Measurements from ENCODE around the gene GRAMD1A.
"Not testable (repeated sequence)": the region's sequence is repeated elsewhere in the genome, so short reads cannot be mapped to it uniquely, and the experiment has no call there.

Gene GRAMD1A

DNA sequence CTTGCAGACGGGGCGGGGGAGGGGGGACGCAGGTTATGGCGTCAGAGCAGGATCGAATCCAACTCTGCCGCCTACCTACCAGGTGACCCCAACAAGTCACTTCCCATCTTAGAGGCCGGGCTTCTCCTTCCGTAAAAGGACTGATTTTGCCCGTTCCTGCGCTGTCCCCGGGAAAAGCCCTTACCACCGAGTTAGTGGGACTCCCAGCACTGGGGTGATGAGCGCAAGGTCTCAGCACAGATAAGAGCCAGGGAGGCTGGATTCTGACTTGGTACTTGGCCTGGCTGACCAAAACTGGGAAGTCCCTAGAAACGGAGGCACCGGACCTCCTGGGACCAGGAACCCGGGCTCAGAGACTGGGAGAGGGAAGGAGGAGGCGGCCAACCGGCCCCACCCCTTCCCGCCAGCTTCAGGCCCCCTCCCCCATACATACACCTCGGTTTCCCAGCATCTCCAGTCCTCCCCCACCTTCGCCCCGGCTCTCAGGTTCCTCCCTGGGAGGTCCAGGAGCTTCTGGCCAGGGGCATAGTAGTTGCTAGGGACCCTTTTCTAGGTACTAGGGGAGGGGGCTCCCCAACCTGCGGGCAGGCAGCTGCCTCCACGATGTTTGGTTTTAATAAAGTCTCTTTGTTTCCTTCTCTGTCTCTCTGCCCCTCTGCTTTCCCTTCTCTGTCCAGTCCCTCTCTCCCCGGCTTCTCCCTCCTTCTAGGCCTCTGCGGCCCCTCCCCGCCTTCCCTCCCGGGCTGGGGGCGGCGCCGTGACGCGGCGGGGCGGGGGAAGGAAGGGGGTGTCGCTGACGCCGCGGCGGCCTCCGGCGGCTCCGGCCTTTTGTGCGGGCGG, at the start of gene GRAMD1A:
GRAMD1A (plus strand) TSS at position 826 of the 840 bp plus-strand sequence. CDS start 156 bp downstream, outside the sequence.
- DNase-seq (ENCODE audit: low read depth, low spot score) = peak; percentile 38

DNA sequence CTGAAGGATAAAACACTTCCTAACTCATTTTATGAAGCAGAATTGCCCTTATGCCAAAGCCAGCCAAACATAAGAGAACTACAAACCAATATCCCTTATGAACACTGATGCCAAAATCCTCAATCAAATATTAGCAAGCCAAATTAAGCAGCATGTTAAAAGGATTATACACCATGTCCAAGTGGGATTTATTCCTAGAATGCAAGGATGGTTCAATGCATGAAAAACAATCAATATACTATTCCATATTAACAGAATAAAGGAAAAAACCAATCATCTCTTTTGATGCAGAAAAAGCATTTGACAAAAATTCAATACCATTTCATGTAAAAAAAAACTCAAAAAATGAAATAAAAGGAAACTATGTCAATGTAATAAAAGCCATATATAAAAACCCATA, 47.0 kb upstream of the GRAMD1A start:
- DNase-seq (ENCODE audit: low read depth, low spot score) = no peak

- no peak for DNase-seq (ENCODE audit: low read depth, low spot score)
Observed at GRCh38 chr19:34957830-34958751, 42.0 kb upstream of the GRAMD1A start.

DNA sequence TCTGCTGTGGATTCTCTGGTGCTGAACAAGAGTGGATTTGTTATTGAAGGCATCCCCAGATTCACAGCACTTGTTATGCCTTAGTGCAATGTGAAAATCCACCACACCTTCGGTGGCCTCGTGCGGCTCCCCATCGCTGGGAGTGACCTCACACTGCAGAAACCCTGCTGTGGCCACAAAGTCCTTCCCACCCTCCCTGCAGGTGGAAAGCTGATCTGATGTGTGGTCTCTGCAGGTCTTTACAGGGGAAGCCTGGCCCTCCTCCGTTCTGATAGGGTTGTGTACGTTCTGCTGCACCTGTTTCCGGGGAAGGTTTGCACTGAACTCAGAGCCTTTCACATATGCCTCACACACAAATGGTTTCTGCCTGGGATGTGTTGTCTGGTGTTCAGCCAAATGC, 41.1 kb upstream of the GRAMD1A start:
- no peak for DNase-seq (ENCODE audit: low read depth, low spot score)

DNA sequence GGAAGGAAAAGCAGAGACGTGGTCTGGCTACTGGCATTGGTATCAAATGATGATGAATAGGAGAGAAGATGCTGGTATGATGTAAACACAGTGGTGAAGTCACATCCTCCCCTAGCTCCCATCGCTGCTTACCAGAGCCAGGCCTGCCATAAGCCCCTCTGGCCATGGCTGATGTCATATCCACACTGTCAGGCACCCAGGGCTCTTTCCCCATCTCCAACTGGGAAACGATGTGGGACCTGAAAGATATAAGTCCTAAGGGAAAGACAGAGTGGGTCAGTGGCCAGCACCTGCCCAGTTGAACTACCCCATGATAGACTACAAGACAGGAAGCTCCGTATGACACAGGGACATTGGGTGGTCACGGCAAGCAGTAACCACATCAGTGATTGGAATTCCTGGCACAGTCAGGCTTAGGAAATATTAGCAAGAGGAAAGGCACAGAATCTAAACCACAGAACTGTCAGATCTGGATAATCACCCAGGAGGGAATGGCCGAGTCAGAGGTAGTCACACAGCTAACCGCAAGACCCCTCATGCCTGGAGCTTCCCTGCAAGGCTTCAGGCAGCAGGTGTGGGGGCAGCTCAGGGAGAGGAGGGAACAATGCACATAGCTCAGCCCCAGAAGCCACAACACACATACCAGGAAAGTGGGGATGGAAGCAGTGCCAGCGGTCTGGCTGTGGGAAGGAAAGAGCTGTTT, 39.9 kb upstream of the GRAMD1A start:
- no peak for DNase-seq (ENCODE audit: low read depth, low spot score)

GRCh38 chr19:34960940-34961679, 39.0 kb upstream of the GRAMD1A start:
- DNase-seq (ENCODE audit: low read depth, low spot score) = no peak

DNA sequence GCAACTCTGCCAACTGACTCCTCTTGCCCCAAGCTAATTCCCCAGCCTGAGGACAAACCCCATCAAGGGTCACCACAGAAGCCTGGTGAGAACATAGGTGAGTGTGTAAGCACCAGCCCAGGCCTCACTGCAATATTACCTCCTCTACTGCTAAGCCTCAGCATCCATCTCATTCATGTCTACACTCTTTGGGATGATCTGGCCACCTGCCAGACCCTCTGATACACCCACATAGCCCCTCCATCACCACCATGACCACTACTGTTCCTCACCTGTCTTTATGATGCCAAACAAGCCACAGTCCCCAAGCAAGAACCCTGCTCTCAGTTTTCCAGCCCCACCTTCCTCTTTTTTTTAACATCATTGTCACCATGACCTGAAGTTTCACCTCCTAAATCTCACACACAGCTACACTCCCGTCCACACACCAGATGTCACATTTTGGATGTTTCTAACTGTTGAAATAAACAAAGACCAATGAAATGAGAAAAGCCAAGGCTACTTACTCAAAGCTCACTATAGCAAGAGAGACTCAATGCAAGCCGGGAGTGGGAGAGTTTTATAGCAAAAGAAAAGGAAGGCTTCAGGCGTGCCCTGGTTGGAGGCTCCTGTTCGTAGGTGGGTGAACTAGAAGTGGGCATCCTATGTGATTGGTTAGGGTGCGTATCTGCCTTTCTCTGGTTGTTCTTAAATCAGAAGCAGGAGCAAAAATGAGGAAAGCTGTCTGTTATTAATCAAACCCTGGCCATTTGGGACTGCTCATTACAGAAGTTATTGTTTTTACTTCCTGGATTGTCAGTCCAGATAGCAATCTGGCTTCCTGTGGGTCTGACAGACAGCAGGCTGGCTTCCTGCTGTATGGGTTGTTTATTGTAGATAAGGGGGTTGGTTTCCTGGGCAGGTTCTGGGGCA, 38.1 kb upstream of the GRAMD1A start:
- no peak for DNase-seq (ENCODE audit: low read depth, low spot score)

DNA sequence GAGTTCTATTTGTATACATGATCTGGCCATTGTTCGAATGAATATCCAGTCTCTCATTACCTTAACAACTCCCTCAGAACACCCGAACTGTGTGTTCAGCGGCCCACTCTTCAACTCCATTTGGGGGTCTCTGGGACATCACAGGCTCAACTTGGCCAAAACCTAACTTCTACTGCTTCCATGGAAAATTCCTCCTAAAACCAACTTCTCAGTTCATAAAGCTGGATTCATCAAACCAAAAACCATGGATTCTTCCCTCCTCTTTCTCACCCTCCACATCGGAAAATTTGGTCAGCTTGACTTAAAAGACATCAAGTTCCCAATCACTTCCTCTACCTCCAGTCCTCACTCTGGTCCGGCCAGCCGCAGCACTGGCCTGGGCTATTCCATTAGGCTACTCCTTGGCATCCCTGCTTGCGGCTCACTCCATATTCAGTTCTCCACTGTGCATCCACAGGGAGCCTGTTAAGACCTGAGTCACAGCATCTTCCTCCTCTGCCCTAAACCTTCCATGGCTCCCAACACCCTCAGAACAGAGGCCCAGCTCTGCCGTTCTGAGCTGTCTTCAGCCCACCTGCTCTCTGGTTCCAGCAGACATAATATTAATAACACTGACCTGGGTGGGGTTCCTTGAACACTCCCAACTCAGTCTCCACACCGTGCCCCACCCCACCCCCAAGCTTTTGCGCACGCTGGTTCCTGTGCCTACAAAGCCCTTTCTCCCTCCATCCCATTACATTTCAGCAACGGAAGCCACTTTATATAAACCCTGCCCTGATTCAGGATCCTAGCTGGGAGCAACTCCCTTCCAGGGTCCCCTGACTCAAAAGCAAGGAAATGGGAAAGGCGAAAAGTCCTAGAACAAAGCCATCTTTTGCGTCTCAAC, 37.2 kb upstream of the GRAMD1A start:
- DNase-seq (ENCODE audit: low read depth, low spot score) = no peak

- no peak for DNase-seq (ENCODE audit: low read depth, low spot score)
Observed at GRCh38 chr19:34963573-34964406, 36.3 kb upstream of the GRAMD1A start, which contains the start of gene ZNF792. ZNF792 (minus strand) TSS chr19:34964229; CDS start chr19:34963662, 567 bp downstream.

DNA sequence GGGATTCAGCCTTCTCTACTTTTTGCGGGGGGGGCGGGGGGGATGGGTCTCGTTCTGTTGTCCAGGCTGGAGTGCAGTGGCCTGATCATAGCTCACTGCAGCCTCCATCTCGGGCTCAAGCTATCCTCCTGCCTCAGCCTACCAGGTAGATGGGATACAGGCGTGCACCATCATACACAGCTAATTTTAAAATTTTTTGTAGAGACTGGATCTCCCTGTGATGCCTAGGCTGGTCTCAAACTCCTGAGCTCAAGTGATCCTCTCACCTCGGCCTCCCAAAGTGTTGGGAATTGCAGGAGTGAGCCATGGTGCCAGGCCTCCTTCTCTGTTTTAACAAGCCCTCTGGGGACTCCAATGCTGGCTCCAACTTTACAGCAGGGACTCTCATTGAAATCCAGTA, 35.5 kb upstream of the GRAMD1A start:
- no peak for DNase-seq (ENCODE audit: low read depth, low spot score)

DNA sequence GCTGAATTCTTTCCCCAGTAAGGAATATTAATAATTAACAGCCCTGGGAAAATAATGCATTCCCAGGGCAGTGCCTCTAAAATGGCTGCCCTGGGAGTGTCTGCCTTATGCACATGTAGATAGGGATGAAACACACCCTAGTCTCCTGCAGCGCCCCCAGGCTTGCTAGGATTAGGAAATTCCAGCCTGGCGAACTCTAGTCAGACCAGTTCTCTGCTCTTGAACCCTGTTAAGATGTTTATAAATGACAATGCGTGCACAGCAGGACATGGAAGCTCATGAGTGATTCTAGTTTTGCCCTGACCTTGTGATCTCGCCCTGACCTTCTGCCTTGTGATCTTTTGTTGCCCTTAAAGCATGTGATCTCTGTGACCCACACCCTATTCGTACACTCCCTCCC, 34.6 kb upstream of the GRAMD1A start:
- not testable (repeated sequence) for DNase-seq (ENCODE audit: low read depth, low spot score)

GRCh38 chr19:34967551-34967950, 32.6 kb upstream of the GRAMD1A start:
- DNase-seq (ENCODE audit: low read depth, low spot score) = no peak

DNA sequence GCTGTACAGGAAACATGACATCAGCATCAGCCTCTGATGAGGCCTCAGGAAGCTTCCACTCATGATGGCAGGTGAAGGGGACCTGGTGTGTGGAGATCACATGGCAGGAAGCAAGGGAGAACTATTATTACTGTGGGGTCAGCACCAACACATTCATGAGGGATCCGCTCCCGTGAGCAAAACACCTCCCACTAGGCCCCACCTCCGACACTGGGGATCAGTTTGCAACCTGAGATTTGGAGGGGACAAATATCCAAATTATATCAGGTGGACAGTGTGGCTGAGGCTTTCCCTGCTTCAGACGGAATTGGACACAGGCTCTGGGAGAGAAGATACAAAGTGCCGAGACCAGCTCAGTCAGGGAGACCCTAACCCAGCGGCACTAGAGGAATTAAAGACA, 30.4 kb upstream of the GRAMD1A start:
- no peak for DNase-seq (ENCODE audit: low read depth, low spot score)

- DNase-seq (ENCODE audit: low read depth, low spot score) = not testable (repeated sequence)
Observed at GRCh38 chr19:34970185-34970780, 29.8 kb upstream of the GRAMD1A start.

DNA sequence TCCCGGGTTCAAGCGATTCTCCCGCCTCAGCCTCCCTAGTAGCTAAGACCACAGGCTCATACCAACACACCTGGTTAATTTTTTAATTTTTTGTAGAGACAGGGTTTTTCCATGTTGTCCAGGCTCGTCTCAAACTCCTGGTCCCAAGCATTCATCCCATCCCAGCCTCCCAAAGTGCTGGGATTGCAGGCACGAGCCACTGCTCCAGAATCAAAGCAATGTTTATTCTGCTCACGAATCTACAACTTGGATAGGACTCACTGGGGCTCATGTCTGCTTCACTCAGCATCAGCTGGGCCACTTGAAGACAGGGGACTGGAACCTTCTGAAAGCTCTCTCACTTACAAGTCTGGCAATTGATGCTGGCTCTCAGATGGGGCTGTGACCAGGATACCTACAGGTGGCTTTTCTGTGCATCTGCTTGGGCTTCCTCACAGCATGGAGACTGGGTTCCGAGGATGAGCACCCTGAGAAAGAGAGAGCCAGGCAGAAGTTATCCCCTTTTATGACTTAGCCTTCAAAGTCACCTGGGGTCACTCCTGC, 27.9 kb upstream of the GRAMD1A start:
- no peak for DNase-seq (ENCODE audit: low read depth, low spot score)

DNA sequence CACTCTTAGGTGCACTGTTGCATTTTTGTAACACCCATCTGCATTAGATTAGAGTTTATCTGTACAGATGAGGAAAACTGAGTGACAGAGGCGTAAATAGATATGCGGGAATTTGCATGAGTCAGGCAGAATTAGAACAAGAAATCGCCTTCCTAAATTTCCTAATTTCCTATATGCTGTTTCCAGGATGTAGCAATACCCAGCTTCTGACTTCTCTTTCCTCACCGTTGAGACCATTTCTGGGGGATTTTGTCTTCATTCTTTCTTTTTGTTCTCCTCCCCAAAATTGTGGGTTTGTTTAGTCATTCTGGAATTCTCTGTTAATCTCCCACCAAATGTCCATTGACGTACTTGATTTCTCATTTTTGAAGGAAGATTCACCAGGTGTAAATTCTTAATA, 25.5 kb upstream of the GRAMD1A start:
- no peak for DNase-seq (ENCODE audit: low read depth, low spot score)

GRCh38 chr19:34975056-34975455, 25.1 kb upstream of the GRAMD1A start:
- DNase-seq (ENCODE audit: low read depth, low spot score) = no peak

Data from activated naive CD8-positive, alpha-beta T cell treated with anti-CD3 and anti-CD28 coated beads, Interleukin-2, amount 50 U/mL, for 16 hours (primary cell).